Stimulated activated CD8-positive, alpha-beta memory T cell treated with anti-CD3 and anti-CD28 coated beads, Interleukin-7, amount 100 ng/mL, for 1 hour (primary cell): ENCODE data around the gene HCAR3.
A peak's percentile ranks its signal among the peaks of the same experiment; 100 is the strongest.
"Not testable (repeated sequence)": the region's sequence is repeated elsewhere in the genome, so short reads cannot be mapped to it uniquely, and the experiment has no call there.

Experiments used
- DNase-seq, 2 donors: peaks; one replicate each; pipeline ENCODE4 v3.0.0-alpha.2; 2020; ENCODE audit warnings: low read depth in 2 of 2

The HCAR3 gene

GRCh38 chr12:122716658-122717057 lies at the start of gene HCAR3:
Gene HCAR3 (minus strand): TSS chr12:122716811. CDS start chr12:122716737, 74 bp downstream.
- not testable (repeated sequence) for DNase-seq

GRCh38 chr12:122757568-122757967 lies 41.0 kb upstream of the HCAR3 start:
- DNase-seq, result no peak

- no peak for DNase-seq
Observed at GRCh38 chr12:122754790-122755189, 38.2 kb upstream of the HCAR3 start.

- no peak for DNase-seq
Observed at GRCh38 chr12:122753319-122753650, 36.7 kb upstream of the HCAR3 start.

- peak; percentile 99 for DNase-seq
Observed at GRCh38 chr12:122752464-122753318, 36.1 kb upstream of the HCAR3 start, which contains the start of gene DENR. Gene DENR (plus strand): TSS chr12:122752824. CDS start chr12:122753702, 878 bp downstream.

GRCh38 chr12:122750781-122751515 lies 34.3 kb upstream of the HCAR3 start:
- DNase-seq, result not testable (repeated sequence)

- DNase-seq, result no peak
Observed at GRCh38 chr12:122749569-122750332, 33.1 kb upstream of the HCAR3 start.

- DNase-seq, result no peak
Observed at GRCh38 chr12:122747224-122748135, 30.9 kb upstream of the HCAR3 start.

GRCh38 chr12:122743895-122744525 lies 27.4 kb upstream of the HCAR3 start:
- no peak for DNase-seq

- no peak for DNase-seq
Observed at GRCh38 chr12:122740351-122740750, 23.7 kb upstream of the HCAR3 start.

GRCh38 chr12:122738571-122738970 lies 22.0 kb upstream of the HCAR3 start:
- DNase-seq, result no peak

GRCh38 chr12:122732611-122733010 lies 16.0 kb upstream of the HCAR3 start:
- no peak for DNase-seq

- no peak for DNase-seq
Observed at GRCh38 chr12:122732170-122732569, 15.6 kb upstream of the HCAR3 start.

- no peak for DNase-seq
Observed at GRCh38 chr12:122730215-122731014, 13.8 kb upstream of the HCAR3 start, which contains the start of gene HCAR1. Gene HCAR1 (minus strand): TSS chr12:122730844. CDS start chr12:122730339, 505 bp downstream.

- DNase-seq, result no peak
Observed at GRCh38 chr12:122729583-122730214, 13.1 kb upstream of the HCAR3 start.

GRCh38 chr12:122726080-122726558 lies 9.5 kb upstream of the HCAR3 start:
- DNase-seq, result no peak

- no peak for DNase-seq
Observed at GRCh38 chr12:122725452-122726079, 9.0 kb upstream of the HCAR3 start.

- DNase-seq, result no peak
Observed at GRCh38 chr12:122724641-122725243, 8.1 kb upstream of the HCAR3 start.
